ENCODE measurements around the gene ANO8. TPM values are rescaled to one million over a fixed set of nuclear protein-coding genes. Genes with fewer than 3 reads are reported as not detected.

Gene ANO8
- total RNA-seq, 1 donor from 2014 or later: 43.3 TPM

DNA sequence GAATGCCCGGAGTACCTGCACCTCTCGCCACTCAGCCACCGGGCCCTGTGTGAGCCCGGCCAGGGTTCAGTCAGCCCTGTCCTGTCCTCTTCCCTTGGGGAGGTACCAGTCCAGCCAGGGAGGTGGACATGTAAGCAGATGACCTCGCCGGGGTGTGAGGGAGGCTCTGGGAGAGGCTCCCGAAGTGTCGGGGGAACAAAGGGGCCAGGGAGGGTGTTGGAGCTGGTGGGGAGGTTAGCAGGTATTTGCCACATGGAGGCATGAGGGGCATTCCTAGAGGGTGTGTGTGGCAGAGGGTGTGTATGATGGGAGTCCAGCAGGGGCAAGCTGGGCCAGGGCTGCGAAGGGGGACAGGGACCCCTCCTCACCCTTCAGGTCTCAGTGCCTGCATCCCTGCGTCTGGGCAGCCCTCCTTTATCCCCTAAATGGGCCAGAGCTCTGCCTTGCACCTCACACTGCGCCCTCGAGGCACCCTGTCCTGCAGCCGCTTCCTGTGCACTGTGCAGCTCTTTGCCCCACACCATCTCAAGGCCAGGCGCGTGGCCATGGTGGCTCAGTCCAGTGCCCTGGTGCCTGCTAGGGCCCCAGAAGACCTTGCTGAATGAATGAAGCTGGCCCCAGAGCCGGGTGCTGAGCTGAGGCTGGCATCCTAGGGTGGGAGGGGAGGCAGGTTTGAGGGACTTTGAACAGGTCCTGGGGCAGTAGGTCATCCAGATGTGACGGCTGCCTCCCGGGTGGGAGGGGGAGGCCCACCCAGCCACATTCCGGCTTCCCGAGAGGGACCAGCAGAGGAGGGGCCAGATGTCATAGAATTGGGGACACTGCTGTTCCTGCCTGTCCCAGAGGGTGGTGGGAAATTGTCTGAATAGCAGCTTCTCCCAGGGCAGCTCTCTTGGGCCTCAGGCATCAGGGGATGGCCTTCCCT, 22.2 kb downstream of the ANO8 start:
- no peaks in the 10 kb centered on the region for H3K27me3 Mint-ChIP-seq (ENCODE audit: low read depth)
- peak overlapping the region; percentile 77 for H3K4me3 Mint-ChIP-seq

DNA sequence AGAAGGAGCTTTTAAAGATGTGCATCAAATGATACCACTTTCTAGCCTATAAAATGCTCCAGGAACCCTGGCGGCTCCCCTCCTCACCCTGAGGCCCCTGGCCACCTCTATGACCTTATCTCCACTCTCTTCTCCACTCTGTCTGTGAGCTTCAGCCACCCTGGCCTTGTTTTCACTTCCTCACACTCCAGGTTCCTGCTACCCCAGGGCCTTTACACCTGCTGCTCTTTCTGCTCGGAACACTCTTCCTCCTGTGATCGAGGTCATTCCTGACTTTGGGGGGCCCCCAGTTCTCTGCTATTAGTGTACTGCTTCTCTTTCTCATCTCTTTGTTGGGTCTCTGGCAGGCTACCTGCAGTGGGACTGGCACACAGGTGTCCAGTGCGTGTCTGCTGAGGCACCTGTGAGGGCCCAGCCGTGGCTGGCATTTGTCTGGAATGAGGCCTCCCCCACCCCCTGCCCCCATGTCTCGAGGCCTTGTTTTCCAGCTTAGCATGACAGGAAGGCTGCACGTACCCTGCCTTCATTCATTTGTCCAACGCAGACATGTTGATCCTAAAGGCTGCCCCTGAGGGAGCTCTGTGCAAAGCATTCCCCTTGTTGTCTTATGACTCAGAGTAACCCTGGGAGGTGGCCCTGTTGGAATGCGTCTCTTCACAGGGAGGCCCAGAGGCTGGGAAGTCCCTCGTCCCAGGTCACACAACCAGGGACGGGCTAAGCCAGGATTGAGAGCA, 23.0 kb downstream of the ANO8 start:
- Mint-ChIP-seq H3K36me3 (ENCODE audit: low read depth) (no peaks in the 10 kb centered on the region), H3K4me3 (peak overlapping the region; percentile 77), H3K27me3 (ENCODE audit: low read depth) (no peaks in the 10 kb centered on the region), H3K4me1 (peaks cover 30% of the 10 kb centered on the region), H3K9me3 (no peaks in the 10 kb centered on the region), H3K27ac (ENCODE audit: unreplicated experiment) (no peak overlapping the region)
- TF ChIP-seq, protein P1, sequence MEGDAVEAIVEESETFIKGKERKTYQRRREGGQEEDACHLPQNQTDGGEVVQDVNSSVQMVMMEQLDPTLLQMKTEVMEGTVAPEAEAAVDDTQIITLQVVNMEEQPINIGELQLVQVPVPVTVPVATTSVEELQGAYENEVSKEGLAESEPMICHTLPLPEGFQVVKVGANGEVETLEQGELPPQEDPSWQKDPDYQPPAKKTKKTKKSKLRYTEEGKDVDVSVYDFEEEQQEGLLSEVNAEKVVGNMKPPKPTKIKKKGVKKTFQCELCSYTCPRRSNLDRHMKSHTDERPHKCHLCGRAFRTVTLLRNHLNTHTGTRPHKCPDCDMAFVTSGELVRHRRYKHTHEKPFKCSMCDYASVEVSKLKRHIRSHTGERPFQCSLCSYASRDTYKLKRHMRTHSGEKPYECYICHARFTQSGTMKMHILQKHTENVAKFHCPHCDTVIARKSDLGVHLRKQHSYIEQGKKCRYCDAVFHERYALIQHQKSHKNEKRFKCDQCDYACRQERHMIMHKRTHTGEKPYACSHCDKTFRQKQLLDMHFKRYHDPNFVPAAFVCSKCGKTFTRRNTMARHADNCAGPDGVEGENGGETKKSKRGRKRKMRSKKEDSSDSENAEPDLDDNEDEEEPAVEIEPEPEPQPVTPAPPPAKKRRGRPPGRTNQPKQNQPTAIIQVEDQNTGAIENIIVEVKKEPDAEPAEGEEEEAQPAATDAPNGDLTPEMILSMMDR (conservative IDR thresholded peaks at IDR 0.05): no peak
- DNase-seq (ENCODE audit: low read depth, low spot score): no peak

More for the DNA sequence above, 22.2 kb downstream of the ANO8 start:
- no peak for DNase-seq (ENCODE audit: low read depth, low spot score)
- Mint-ChIP-seq H3K4me1 (peaks cover 29% of the 10 kb centered on the region), H3K9me3 (no peaks in the 10 kb centered on the region), H3K27ac (ENCODE audit: unreplicated experiment) (no peak overlapping the region), H3K36me3 (ENCODE audit: low read depth) (no peaks in the 10 kb centered on the region)
- TF ChIP-seq, protein P1 (conservative IDR thresholded peaks at IDR 0.05): no peak

DNA sequence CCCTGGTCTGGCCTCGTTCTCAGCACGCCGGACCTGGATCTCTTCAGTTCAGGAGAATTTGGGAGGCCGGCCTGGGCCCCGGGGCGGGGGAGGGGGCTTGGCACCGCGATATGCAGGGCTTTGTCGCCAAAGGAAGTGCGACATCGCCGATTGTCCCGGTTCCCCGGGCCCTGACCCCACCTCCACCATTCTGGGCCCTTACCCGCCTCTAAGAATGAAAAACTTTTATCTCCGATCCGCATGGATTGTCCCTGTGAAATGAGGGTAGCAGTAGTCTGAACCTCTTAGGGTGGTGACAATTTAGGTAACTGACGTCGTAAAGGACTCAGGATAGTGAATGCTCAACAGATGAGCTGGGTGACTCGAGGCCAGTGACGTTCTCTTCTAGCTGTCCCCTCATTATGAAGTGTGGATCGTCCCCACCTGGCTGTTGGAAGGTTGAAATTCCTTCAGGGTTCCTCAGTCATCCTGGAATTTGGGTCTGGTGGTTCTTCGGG, 24.6 kb downstream of the ANO8 start:
- Mint-ChIP-seq H3K27ac (ENCODE audit: unreplicated experiment) (peak overlapping the region; percentile 63), H3K36me3 (ENCODE audit: low read depth) (no peaks in the 10 kb centered on the region), H3K27me3 (ENCODE audit: low read depth) (peaks cover 3% of the 10 kb centered on the region), H3K4me3 (peak overlapping the region; percentile 97), H3K4me1 (peaks cover 43% of the 10 kb centered on the region), H3K9me3 (no peaks in the 10 kb centered on the region)
- DNase-seq (ENCODE audit: low read depth, low spot score): no peak
- TF ChIP-seq, protein P1 (conservative IDR thresholded peaks at IDR 0.05): no peak

DNA sequence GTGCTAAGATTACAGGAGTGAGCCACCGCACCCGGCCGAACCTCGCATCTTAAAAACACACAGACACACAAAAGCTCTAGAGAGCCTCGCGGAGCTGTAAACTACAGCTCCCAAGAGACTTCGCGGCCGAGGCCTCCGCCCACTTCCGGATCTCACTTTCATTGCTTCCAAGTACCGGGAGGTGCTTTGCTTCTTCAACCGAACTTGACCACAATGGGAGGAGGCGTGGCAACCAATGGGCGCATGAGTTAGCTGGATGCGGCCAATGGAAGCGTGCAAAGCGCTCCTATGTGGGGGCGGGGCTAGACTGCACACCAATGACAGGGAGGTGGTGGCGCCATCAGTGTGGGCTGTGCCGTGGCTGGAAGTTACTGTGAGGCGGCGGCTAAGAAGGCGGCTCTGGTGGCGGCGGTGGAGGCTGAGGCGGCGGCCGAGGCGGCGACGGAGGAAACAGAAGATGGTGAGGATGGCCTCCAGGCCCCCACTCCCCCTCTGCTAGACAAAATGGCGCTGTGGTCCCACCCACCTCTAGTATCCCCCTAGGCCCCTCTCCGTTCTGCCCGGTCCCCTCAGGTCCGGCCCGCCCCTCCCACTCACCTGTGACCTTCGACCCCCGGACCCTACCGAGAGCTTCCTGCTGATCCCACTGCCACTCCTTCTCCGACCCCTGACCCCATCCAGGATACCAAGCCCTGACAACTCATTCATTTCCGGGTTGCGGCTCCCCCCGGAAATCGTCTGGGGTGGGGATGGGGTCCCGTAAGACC, 25.3 kb downstream of the ANO8 start, which contains the start of gene DDA1:
Gene DDA1, plus strand, starts transcription at position 366 of the 767 bp plus-strand sequence. Its CDS starts 92 bp downstream, at position 458.
- peak within 1 kb of the TSS; percentile 97 for H3K4me3 Mint-ChIP-seq
- H3K36me3 Mint-ChIP-seq (ENCODE audit: low read depth): no peaks in the 10 kb centered on the region
- H3K27me3 Mint-ChIP-seq (ENCODE audit: low read depth): peaks cover 3% of the 10 kb centered on the region
- TF ChIP-seq, protein P1 (conservative IDR thresholded peaks at IDR 0.05): no peak
- peak within 1 kb of the TSS; percentile 73 for H3K27ac Mint-ChIP-seq (ENCODE audit: unreplicated experiment)
- H3K4me1 Mint-ChIP-seq: peaks cover 47% of the 10 kb centered on the region
- DNase-seq (ENCODE audit: low read depth, low spot score): peak; percentile 96
- no peaks in the 10 kb centered on the region for H3K9me3 Mint-ChIP-seq

DNA sequence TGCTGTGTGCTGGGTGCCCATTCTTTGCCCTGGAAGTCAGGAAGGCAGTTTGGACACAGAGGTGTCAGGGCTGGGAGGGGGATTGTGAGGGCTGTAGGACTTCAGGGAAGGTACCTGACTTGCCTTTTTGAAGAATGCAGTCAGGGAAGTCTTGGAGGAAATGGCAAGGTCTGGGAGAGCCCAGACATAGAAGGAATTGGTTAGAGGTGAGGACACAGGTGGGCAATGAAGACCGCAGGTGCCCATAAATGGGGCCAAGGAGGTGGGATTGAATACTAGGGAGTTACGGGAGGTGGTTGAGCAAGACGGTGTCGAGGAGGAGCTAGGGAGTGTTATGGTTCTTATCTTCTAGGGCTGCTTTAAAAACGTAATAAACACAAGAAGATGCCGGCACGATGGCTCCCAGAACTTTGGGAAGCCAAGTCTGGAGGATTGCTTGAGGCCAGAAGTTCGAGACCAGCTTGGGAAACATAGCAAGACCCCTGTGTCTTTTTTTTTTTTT, 26.7 kb downstream of the ANO8 start:
- Mint-ChIP-seq H3K4me3 (peak overlapping the region; percentile 97), H3K36me3 (ENCODE audit: low read depth) (no peaks in the 10 kb centered on the region), H3K9me3 (no peaks in the 10 kb centered on the region), H3K4me1 (peaks cover 54% of the 10 kb centered on the region), H3K27me3 (ENCODE audit: low read depth) (peaks cover 3% of the 10 kb centered on the region), H3K27ac (ENCODE audit: unreplicated experiment) (no peak overlapping the region)
- DNase-seq (ENCODE audit: low read depth, low spot score): no peak
- TF ChIP-seq, protein P1 (conservative IDR thresholded peaks at IDR 0.05): no peak
